B cell (primary cell): ENCODE measurements around the gene KLHL41.

Source experiments
- EZH2 ChIP-seq: IDR thresholded peaks from 2 replicates; pipeline ENCODE4 v1.6.1; 2012; ENCODE audit warnings: borderline replicate concordance, low read depth, mild to moderate bottlenecking, moderate library complexity, low read length; ENCODE audit not compliant: insufficient read depth, poor library complexity, severe bottlenecking
- TF ChIP-seq, protein P1 (sequence below): fragments of 200-600 bp; IDR thresholded peaks from one replicate; pipeline ENCODE4 v1.8.0; 2022; ENCODE audit warnings: antibody characterized with exemption, mild to moderate bottlenecking

DNA sequence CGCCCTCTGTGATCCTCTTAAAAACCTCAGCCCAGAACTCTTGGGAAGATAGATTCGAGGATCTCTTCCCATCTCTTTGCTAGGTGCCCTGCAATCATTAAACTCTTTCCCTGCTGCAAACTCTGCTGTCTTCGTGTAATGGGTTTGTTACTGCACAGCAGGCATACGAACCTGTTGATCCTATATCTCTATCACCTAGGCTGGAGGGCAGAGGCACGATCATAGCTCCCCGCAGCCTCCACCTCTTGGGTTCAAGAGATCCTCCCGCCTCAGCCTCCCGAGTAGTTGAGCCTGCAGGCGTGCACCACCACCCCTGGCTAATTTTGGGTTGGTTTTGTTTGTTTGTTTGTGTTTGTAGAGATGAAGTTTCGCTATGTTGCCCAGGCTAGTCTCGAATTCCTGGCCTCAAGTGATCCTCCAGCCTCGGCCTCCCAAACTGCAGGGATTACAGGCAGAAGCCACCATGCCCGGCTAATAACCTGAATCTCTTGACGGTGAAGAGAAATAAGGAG lies 30.7 kb upstream of the KLHL41 start:
- no peak for TF ChIP-seq EZH2
- TF ChIP-seq, protein P1, sequence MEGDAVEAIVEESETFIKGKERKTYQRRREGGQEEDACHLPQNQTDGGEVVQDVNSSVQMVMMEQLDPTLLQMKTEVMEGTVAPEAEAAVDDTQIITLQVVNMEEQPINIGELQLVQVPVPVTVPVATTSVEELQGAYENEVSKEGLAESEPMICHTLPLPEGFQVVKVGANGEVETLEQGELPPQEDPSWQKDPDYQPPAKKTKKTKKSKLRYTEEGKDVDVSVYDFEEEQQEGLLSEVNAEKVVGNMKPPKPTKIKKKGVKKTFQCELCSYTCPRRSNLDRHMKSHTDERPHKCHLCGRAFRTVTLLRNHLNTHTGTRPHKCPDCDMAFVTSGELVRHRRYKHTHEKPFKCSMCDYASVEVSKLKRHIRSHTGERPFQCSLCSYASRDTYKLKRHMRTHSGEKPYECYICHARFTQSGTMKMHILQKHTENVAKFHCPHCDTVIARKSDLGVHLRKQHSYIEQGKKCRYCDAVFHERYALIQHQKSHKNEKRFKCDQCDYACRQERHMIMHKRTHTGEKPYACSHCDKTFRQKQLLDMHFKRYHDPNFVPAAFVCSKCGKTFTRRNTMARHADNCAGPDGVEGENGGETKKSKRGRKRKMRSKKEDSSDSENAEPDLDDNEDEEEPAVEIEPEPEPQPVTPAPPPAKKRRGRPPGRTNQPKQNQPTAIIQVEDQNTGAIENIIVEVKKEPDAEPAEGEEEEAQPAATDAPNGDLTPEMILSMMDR, result no peak
